Nephron (organoid): ENCODE measurements around the gene GAB4.
"Not testable (repeated sequence)": the region's sequence is repeated elsewhere in the genome, so short reads cannot be mapped to it uniquely, and the experiment has no call there.

Source experiments
- H3K27ac Mint-ChIP-seq, 3 experiments: 2 replicates each; pipeline ENCODE4 v1.8.0; 2020; ENCODE audit warnings: mixed read lengths in 3 of 3, mild to moderate bottlenecking in 2 of 3, moderate library complexity in 1 of 3
- H3K27me3 Mint-ChIP-seq: 2 replicates; pipeline ENCODE4 v1.8.0; 2021; ENCODE audit warnings: low read depth, mild to moderate bottlenecking, moderate library complexity, mixed read lengths
- H3K36me3 Mint-ChIP-seq: 2 replicates; pipeline ENCODE4 v1.8.0; 2020; ENCODE audit warnings: low read depth, mixed read lengths
- H3K4me1 Mint-ChIP-seq: 2 replicates; pipeline ENCODE4 v1.8.0; 2020; ENCODE audit warnings: mixed read lengths
- H3K4me3 Mint-ChIP-seq, 3 experiments: 2 replicates each; pipeline ENCODE4 v1.8.0; 2020; ENCODE audit warnings: mild to moderate bottlenecking in 3 of 3, mixed read lengths in 3 of 3, moderate library complexity in 2 of 3
- H3K9me3 Mint-ChIP-seq: 2 replicates; pipeline ENCODE4 v1.8.0; 2020; ENCODE audit warnings: mixed read lengths
- TF ChIP-seq, protein P1 (sequence below), 3 experiments: fragments of 200-600 bp; sonication (generic); IDR thresholded peaks; one replicate each; pipeline ENCODE4 v1.5.0; 2021; ENCODE audit warnings: antibody characterized with exemption in 3 of 3; ENCODE audit not compliant: unreplicated experiment in 3 of 3

The GAB4 gene

GRCh38 chr22:16949561-16949960 lies 58.5 kb downstream of the GAB4 start:
- H3K4me1 Mint-ChIP-seq, result no peaks in the 10 kb centered on the region
- no peak overlapping the region for H3K27ac Mint-ChIP-seq
- peaks cover 15% of the 10 kb centered on the region for H3K9me3 Mint-ChIP-seq
- TF ChIP-seq, protein P1, sequence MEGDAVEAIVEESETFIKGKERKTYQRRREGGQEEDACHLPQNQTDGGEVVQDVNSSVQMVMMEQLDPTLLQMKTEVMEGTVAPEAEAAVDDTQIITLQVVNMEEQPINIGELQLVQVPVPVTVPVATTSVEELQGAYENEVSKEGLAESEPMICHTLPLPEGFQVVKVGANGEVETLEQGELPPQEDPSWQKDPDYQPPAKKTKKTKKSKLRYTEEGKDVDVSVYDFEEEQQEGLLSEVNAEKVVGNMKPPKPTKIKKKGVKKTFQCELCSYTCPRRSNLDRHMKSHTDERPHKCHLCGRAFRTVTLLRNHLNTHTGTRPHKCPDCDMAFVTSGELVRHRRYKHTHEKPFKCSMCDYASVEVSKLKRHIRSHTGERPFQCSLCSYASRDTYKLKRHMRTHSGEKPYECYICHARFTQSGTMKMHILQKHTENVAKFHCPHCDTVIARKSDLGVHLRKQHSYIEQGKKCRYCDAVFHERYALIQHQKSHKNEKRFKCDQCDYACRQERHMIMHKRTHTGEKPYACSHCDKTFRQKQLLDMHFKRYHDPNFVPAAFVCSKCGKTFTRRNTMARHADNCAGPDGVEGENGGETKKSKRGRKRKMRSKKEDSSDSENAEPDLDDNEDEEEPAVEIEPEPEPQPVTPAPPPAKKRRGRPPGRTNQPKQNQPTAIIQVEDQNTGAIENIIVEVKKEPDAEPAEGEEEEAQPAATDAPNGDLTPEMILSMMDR (IDR thresholded peaks at IDR 0.05; ENCODE audit: unreplicated experiment in 3 of 3), result no peak
- no peaks in the 10 kb centered on the region for H3K36me3 Mint-ChIP-seq
- H3K4me3 Mint-ChIP-seq, result no peak overlapping the region
- peaks cover 9% of the 10 kb centered on the region for H3K27me3 Mint-ChIP-seq

- peaks cover 20% of the 10 kb centered on the region for H3K9me3 Mint-ChIP-seq
- H3K27ac Mint-ChIP-seq, result no peak overlapping the region
- H3K4me1 Mint-ChIP-seq, result no peaks in the 10 kb centered on the region
- TF ChIP-seq, protein P1 (IDR thresholded peaks at IDR 0.05; ENCODE audit: unreplicated experiment in 3 of 3), result no peak
- H3K4me3 Mint-ChIP-seq, result no peak overlapping the region
- no peaks in the 10 kb centered on the region for H3K36me3 Mint-ChIP-seq
- peaks cover 4% of the 10 kb centered on the region for H3K27me3 Mint-ChIP-seq
Measured at GRCh38 chr22:16937811-16938210, 70.2 kb downstream of the GAB4 start.

DNA sequence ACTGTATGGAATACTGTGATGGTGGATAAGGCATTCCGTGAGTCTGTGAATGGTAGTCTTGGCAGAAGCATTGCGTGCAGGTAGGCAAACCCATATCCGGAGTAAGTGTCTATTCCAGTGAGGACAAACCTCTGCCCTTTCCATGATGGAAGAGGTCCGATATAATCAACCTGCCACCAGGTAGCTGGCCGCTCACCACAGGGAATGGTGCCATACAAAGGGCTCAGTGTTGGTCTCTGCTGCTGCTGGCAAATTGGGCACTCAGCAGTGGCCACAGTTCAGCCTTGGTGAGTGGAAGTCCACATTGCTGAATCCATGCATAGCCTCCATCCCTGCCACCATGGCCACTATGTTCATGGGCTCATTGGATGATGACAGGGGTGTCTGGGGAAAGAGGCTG lies 70.8 kb downstream of the GAB4 start:
- not testable (repeated sequence) for H3K27me3 Mint-ChIP-seq, H3K36me3 Mint-ChIP-seq, H3K4me3 Mint-ChIP-seq, H3K27ac Mint-ChIP-seq, H3K4me1 Mint-ChIP-seq
- H3K9me3 Mint-ChIP-seq, result peaks cover 20% of the 10 kb centered on the region

DNA sequence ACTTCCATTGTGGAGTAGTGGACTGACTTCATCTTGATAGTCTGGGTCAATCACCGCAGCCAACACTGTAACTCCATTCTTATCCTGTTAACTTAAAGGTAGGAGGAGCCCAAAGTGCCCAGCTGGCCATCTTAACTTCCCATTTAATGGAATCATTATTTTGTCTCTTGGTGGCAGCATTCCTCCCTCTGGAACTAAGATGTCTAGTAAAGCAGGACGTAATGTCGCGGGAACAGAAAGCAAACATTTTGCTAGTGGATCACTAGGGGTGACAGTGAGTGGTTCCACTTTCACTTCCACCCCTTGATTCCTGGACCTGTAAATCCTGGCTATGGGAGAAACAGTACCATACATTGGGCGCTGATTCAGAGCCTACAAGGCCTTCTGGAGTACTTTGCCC lies 71.4 kb downstream of the GAB4 start:
- Mint-ChIP-seq H3K4me3 (no peak overlapping the region), H3K36me3 (no peaks in the 10 kb centered on the region), H3K27ac (no peak overlapping the region), H3K4me1 (no peaks in the 10 kb centered on the region), H3K27me3 (peaks cover 4% of the 10 kb centered on the region), H3K9me3 (peaks cover 20% of the 10 kb centered on the region)
- TF ChIP-seq, protein P1 (IDR thresholded peaks at IDR 0.05; ENCODE audit: unreplicated experiment in 3 of 3), result no peak

GRCh38 chr22:16935209-16935608 lies 72.8 kb downstream of the GAB4 start:
- Mint-ChIP-seq H3K4me1 (no peaks in the 10 kb centered on the region), H3K27ac (no peak overlapping the region), H3K27me3 (peaks cover 4% of the 10 kb centered on the region), H3K9me3 (peaks cover 23% of the 10 kb centered on the region), H3K4me3 (no peak overlapping the region), H3K36me3 (no peaks in the 10 kb centered on the region)
- TF ChIP-seq, protein P1 (IDR thresholded peaks at IDR 0.05; ENCODE audit: unreplicated experiment in 3 of 3), result no peak

DNA sequence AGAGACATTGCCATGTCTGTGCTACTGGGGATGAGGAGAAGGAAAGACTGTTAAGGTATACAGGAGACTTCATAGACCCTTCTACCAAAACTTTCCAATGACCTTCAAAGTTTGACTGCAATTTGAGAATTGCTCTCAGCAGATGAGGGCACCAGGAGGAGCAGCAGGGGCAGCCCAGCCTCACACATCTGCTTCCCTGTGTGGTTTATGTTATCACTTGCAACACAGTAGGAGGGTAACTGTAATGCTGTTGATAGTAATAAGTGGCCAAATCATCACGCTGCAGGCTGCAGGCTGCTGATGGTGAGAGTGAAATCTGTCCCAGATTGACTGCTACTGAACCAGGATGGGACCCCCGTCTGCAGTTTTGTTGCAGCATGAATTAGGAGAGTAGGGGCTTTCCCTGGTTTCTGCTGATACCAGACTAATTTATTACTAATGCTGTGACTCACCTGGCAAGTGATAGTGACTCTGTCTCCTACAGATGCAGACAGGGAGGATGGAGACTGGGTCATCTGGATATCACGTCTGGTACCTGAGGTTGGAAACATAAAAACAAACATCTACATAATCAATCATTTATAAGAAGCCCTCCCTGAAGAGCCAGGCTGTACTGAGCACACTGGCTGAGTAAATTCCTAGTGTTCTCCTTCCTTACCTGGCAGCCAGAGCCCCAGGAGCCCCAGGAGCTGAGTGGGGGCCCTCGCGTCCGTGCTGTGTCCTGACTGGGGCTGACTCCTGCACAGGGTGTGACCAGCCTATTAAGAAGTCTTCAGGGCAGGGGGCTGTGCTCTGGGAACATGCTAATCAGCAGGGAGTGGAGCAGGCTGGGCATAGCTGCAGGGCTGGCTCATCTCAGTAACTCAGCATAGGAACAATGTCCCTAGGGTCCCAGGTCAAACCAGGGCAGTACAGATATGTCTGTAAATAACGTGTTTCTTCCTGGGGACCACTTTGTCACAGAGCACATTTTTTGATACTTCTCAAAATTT lies 74.4 kb downstream of the GAB4 start:
- Mint-ChIP-seq H3K4me1 (no peaks in the 10 kb centered on the region), H3K4me3 (no peak overlapping the region), H3K27me3 (peaks cover 8% of the 10 kb centered on the region), H3K9me3 (peaks cover 21% of the 10 kb centered on the region), H3K36me3 (no peaks in the 10 kb centered on the region), H3K27ac (no peak overlapping the region)
- TF ChIP-seq, protein P1 (IDR thresholded peaks at IDR 0.05; ENCODE audit: unreplicated experiment in 3 of 3), result no peak
